ENCODE measurements around the gene MAN1C1.

Gene MAN1C1

DNA sequence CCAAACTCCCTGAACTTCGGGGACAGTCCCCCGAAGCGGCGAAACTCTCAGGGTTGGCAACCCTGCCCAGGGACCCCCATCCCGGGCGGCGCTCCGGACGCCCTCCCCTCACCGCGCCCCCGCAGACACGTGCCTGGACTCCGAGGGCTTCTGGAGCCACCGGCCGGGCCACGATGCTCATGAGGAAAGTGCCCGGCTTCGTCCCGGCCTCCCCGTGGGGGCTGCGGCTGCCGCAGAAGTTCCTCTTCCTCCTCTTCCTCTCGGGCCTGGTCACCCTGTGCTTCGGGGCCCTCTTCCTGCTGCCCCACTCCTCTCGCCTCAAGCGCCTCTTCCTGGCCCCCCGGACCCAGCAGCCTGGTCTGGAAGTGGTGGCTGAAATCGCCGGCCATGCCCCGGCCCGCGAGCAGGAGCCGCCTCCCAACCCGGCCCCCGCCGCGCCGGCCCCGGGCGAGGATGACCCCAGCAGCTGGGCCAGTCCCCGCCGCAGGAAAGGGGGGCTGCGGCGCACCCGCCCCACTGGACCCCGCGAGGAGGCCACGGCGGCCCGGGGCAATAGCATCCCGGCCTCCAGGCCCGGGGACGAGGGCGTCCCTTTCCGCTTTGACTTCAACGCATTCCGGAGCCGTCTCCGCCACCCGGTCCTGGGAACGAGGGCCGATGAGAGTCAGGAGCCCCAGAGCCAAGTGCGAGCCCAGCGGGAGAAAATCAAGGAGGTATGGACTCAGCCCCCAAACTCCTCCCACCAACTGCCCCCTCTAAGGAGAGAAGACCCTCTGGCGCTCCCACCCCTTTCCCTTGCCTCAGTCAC is 1.2 kb downstream of the MAN1C1 start:
- DNase-seq (ENCODE audit: insufficient read length), result no peak
- TF ChIP-seq POLR2A (IDR thresholded peaks at IDR 0.05; ENCODE audit: low read depth, low read length) (no peak), POLR2AphosphoS5 (IDR thresholded peaks at IDR 0.05; ENCODE audit: low read depth, low read length) (no peak), TAF1 (IDR thresholded peaks at IDR 0.05; ENCODE audit: borderline replicate concordance, low read depth, low read length) (no peak)
- no peak for FAIRE-seq

DNA sequence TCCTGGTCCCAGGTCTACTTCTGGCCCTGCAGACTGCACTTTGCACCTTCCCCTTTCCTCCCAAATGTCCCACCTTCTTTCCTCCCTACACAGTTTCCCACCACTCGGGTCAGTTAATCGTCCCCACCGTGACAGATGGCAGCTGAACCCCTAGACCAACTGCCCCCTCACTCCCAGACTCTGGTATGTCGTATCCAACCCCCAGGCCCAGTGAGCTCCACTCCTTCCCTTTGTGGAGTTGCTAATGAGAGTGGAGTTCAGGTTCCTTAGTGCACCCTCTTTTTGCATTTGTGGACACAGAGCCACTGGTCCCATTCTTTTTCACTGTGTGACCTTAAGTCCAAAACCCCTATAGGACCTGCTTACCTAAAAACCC is 1.8 kb downstream of the MAN1C1 start:
- no peak for DNase-seq (ENCODE audit: insufficient read length)
- TF ChIP-seq POLR2AphosphoS5 (IDR thresholded peaks at IDR 0.05; ENCODE audit: low read depth, low read length) (no peak), TAF1 (IDR thresholded peaks at IDR 0.05; ENCODE audit: borderline replicate concordance, low read depth, low read length) (no peak), POLR2A (IDR thresholded peaks at IDR 0.05; ENCODE audit: low read depth, low read length) (no peak)
- no peak for FAIRE-seq

DNA sequence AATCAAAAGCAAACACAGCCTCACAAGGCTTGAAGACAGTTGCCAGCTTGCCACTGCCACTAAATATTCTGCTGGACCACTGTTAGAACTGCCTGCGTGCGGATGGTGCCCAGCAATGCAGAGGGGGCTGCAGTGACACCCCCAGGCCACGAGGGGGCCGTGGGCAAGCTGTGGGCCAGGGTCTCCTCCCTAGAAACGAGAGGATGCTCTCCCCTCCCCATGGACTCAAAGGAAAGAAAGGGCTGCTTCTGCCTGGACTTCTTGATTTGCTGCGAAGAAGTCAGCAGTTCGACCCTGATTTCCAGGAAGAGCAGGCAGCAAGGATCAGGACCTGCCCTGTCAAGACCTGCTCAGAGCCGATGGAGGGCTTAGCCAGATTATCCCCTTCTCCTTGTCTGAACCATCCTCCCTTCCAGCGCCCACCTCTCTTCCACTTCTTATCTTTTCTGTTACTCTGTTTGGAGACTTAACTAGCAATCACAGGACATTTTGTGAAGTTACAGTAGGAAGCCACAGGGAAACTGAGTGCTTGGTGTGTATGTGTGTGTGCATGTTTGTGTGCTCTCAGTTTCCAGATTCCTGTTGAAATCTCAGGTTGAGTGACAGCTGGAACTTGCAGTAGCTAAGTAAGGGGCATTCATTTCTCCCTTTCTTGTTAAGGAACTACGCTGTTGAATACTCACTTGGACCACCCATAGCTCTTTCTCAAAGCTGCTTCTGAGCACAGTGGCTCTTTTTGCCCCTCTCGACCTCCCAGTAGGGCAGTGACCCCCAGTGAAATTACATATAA is 2.7 kb downstream of the MAN1C1 start:
- peak; percentile 76 for FAIRE-seq
- no peak for DNase-seq (ENCODE audit: insufficient read length)
- TF ChIP-seq POLR2AphosphoS5 (IDR thresholded peaks at IDR 0.05; ENCODE audit: low read depth, low read length) (no peak), TAF1 (IDR thresholded peaks at IDR 0.05; ENCODE audit: borderline replicate concordance, low read depth, low read length) (no peak), POLR2A (IDR thresholded peaks at IDR 0.05; ENCODE audit: low read depth, low read length) (no peak)

DNA sequence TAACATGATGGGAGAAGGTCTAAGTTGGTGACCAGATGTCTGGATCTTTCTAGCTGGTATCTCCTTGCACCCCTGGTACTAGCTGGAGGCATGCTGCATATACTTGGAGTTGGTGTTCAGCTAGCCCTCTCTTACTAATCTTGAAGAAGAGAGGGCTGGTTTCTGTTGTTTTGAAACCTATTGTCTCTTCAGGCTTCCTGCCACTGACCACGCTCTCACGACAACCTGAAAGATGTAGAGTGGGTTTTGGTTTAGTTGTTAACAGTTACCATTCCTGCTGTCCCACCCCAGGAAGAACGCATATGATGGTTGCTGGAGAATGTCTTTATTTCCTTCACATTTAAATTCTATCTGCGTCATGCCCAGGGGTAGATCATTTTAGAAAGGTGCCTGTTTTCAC is 3.6 kb downstream of the MAN1C1 start:
- DNase-seq (ENCODE audit: insufficient read length), result peak; percentile 45
- TF ChIP-seq TAF1 (IDR thresholded peaks at IDR 0.05; ENCODE audit: borderline replicate concordance, low read depth, low read length) (no peak), POLR2A (IDR thresholded peaks at IDR 0.05; ENCODE audit: low read depth, low read length) (no peak), POLR2AphosphoS5 (IDR thresholded peaks at IDR 0.05; ENCODE audit: low read depth, low read length) (no peak)
- peak; percentile 88 for FAIRE-seq

DNA sequence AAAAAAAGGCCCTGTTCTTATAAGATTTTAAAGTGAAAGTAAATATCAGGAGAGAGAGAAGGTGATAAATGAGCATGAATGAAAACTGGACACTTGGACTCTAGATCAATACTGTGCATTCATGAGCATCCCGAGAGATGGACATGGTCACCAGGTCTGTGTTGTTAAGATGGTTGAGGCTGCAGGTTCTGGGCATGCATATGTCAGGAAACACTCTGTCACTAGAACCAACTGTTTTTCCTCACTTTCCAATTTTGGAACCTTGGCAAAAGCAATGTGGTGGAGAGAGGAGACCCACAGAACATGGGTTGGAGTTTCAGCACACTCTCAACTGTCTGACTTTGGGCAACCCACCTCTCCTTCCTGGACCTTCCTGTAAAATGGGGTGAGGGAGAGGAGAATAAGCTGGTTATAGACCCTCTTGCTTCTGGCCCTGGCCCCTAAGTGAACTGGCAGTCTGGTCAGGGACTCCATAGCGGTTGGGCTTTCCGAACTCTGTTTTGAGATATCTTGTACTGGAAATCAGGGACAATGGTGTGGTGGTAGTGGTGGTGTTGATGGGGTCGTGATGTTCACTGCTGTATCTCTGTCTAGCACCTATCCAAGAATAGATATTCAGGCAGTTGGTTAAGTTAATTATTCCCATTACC is 4.2 kb downstream of the MAN1C1 start:
- FAIRE-seq (no peak), DNase-seq (ENCODE audit: insufficient read length) (no peak)
- TF ChIP-seq POLR2A (IDR thresholded peaks at IDR 0.05; ENCODE audit: low read depth, low read length) (no peak), POLR2AphosphoS5 (IDR thresholded peaks at IDR 0.05; ENCODE audit: low read depth, low read length) (no peak), TAF1 (IDR thresholded peaks at IDR 0.05; ENCODE audit: borderline replicate concordance, low read depth, low read length) (no peak)

DNA sequence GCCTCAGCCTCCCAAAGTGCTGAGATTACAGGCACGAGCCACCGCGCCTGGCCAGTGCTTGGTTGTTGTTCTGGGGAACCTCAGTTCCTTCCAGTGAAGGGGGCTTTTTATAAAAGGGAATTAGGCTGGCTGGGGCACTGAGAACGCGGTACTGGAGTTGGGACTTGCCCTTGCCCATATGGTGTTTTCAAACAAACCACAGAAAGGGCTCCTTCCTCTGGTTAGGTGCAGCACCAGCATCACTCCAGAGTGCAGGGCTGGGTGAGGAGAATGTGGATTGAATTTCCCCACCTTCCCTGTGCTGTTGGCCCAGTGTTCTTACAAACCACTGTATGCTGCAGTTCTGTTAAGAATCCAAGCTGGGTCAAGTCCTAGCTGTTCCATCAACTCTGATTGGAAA is 5.3 kb downstream of the MAN1C1 start:
- FAIRE-seq (no peak), DNase-seq (ENCODE audit: insufficient read length) (no peak)
- TF ChIP-seq POLR2AphosphoS5 (IDR thresholded peaks at IDR 0.05; ENCODE audit: low read depth, low read length) (no peak), TAF1 (IDR thresholded peaks at IDR 0.05; ENCODE audit: borderline replicate concordance, low read depth, low read length) (no peak), POLR2A (IDR thresholded peaks at IDR 0.05; ENCODE audit: low read depth, low read length) (no peak)

DNA sequence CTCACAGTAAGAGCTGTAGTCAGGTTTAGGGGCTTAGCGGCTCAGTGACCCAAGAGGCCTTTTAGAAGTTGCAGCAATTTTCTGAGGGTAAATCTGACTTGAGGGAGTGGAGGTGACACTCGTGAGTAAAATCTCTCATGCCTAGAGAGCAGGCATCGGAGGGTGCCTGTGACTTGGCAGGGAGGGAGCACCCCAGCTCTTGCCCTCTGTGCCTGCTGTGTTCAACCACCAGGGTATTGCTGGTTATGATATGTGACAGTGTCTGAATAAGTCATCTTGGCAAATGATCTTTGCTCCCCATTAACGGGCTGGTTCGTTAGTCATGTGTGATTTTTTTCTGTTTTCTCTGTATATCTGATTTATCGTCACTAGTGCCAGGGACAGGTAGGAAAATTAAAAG is 5.9 kb downstream of the MAN1C1 start:
- TF ChIP-seq TAF1 (IDR thresholded peaks at IDR 0.05; ENCODE audit: borderline replicate concordance, low read depth, low read length), result no peak
- TF ChIP-seq POLR2AphosphoS5 (IDR thresholded peaks at IDR 0.05; ENCODE audit: low read depth, low read length), result no peak
- no peak for TF ChIP-seq POLR2A (IDR thresholded peaks at IDR 0.05; ENCODE audit: low read depth, low read length)
- DNase-seq (ENCODE audit: insufficient read length) (no peak), FAIRE-seq (no peak)

DNA sequence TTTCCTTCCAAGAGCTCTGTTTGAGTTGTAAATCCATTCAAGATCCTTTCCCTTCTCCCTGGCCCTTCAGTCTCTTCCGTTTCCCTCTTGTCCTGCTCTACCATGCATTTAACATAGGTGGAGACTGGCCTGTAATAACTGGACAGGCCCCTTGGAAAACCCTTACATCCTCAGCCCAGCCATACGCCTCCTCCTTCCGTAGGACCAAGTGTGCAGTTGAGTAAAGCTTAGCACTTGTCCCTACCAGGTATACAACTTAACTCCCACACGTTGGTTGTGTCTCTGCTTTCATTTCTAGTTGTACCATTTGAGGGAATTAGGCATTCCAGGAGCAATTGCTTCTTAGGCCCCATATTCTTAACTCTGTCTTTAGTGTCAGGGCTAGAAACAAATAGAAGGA is 6.4 kb downstream of the MAN1C1 start:
- no peak for FAIRE-seq
- no peak for DNase-seq (ENCODE audit: insufficient read length)
- TF ChIP-seq POLR2A (IDR thresholded peaks at IDR 0.05; ENCODE audit: low read depth, low read length), result no peak
- no peak for TF ChIP-seq POLR2AphosphoS5 (IDR thresholded peaks at IDR 0.05; ENCODE audit: low read depth, low read length)
- TF ChIP-seq TAF1 (IDR thresholded peaks at IDR 0.05; ENCODE audit: borderline replicate concordance, low read depth, low read length), result no peak

DNA sequence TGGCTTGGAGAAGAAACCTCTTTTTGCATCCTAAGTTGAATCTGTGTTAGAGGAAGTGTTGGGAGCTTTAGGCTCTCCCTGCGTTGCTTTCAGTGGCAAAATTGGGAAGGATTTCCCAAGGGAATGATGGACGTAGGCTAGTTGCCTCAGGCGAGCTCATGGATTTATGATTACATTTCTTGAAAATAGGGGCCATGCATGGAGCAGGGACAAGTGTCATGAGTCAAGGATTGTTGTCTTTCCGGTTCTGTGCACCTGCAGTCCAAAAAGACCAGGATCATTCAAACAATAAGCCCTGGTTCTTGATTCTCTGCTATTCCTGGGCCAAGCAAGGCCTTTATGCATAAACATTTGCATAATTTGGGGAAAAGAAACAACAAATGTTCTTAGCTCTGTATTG is 7.1 kb downstream of the MAN1C1 start:
- DNase-seq (ENCODE audit: insufficient read length) (no peak), FAIRE-seq (no peak)
- TF ChIP-seq TAF1 (IDR thresholded peaks at IDR 0.05; ENCODE audit: borderline replicate concordance, low read depth, low read length), result no peak
- TF ChIP-seq POLR2A (IDR thresholded peaks at IDR 0.05; ENCODE audit: low read depth, low read length), result no peak
- TF ChIP-seq POLR2AphosphoS5 (IDR thresholded peaks at IDR 0.05; ENCODE audit: low read depth, low read length), result no peak

DNA sequence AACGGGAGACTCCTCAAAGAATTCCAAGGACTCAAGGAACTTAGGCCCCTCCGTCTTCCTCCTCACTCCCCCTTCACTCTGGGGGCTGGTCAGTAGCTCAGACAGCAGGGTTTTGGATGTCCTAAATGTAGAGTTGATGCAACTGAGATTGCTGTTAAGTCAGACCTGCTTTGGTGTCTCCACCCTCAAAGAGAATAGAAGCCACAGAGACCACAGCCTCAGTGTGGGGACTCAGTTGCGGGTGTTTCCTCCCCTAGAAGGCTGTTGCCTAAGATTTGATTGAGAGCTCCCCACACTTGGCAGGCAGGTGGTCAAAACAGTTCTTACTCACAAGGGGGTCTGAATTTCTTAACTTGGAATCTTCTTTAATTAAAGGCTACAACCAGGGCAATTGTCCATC is 7.6 kb downstream of the MAN1C1 start:
- TF ChIP-seq POLR2AphosphoS5 (IDR thresholded peaks at IDR 0.05; ENCODE audit: low read depth, low read length), result no peak
- TF ChIP-seq POLR2A (IDR thresholded peaks at IDR 0.05; ENCODE audit: low read depth, low read length), result no peak
- no peak for TF ChIP-seq TAF1 (IDR thresholded peaks at IDR 0.05; ENCODE audit: borderline replicate concordance, low read depth, low read length)
- DNase-seq (ENCODE audit: insufficient read length) (no peak), FAIRE-seq (no peak)

DNA sequence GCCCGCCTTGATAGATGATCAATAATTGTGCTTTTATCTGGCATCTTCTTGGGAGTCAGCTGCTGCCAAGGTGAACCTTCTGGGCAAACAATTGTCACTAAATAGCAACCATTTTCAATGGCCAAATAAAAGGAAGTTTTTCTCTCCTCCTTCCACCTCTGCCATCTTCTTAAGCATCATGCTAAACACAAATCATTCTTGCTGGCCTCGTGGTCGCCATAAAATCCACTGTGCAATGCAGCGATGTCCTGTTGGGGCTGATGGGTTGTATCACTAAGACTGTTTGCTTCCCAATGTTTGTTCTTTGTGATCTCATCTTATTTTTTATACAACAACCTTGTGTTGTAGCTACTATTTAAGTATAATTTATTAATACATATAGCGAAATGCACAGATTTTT is 8.0 kb downstream of the MAN1C1 start:
- TF ChIP-seq POLR2AphosphoS5 (IDR thresholded peaks at IDR 0.05; ENCODE audit: low read depth, low read length), result no peak
- no peak for TF ChIP-seq POLR2A (IDR thresholded peaks at IDR 0.05; ENCODE audit: low read depth, low read length)
- no peak for TF ChIP-seq TAF1 (IDR thresholded peaks at IDR 0.05; ENCODE audit: borderline replicate concordance, low read depth, low read length)
- DNase-seq (ENCODE audit: insufficient read length), result no peak
- no peak for FAIRE-seq

All from GM12892 (cell line).